MV-4-11 (cell line): ENCODE measurements around the gene PRKCA.
A peak's percentile ranks its signal among the peaks of the same experiment; 100 is the strongest.
"Not testable (repeated sequence)": the region's sequence is repeated elsewhere in the genome, so short reads cannot be mapped to it uniquely, and the experiment has no call there.

ENCODE experiments used
- DNase-seq: peaks from one replicate; lab custom pipeline; 2025; lab: John Stamatoyannopoulos, UW

Gene PRKCA

DNA sequence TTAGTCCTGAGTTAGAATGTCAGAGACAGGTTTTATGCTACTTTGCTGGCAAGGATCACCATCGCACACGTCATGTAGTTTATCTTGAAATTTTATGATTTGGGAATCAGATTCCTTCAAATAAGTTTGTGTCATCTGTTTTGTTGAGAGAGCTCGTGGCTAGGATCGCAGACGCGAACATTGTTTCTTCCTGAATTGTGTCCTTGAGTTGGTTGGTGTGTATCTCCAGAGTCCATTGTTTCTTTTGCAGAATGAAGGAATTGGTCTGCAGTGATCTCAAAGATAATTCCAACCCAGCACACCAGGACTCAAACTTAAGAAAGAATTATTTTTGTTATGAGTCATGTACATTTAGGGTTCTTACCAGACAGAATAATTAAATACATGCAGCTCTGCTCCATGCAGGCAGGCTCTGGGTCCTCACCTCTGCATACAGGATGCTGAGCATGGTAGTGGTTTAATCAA is 51.6 kb downstream of the PRKCA start:
- DNase-seq, result no peak

DNA sequence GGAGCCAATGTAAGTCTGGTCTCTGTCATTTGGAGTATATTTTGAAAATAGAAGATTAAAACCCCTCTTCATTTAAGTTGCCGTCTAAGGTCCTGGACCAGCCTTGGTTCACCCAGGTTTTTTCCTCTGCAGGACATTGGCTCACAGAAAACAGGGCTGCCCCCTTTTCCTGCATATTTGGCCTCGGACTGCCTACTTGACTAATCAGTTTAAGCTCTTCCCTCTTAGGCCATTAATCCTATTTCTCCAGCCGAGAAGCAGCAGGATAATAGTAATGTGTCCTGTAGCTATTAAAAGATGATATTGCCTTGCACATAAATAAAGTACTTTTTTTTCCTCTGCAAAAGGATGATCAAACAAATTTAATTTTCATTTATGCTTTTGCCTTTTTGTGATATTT is 52.1 kb downstream of the PRKCA start:
- no peak for DNase-seq

DNA sequence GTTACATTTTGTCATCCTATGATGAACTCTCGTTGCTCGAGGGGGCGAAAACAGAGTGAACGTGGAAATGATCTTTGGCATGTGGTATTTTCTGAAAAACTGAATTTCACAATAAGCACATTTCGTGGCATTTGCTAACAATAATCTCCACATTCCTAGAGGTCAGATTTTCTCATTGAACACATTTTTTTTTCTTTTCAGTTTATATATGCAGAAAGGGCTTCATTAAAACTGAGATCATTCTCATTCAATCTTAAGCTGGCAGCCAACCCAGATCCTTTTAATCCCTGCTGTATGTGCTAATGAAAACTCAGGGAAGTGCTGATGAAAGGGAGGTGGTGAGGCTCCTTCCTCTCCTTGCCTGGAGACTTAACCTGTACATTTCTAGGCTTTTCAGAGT is 52.6 kb downstream of the PRKCA start:
- no peak for DNase-seq

GRCh38 chr17:66355510-66355909 is 53.1 kb downstream of the PRKCA start:
- no peak for DNase-seq

GRCh38 chr17:66357037-66357436 is 54.6 kb downstream of the PRKCA start:
- DNase-seq, result no peak

- no peak for DNase-seq
Observed at GRCh38 chr17:66359351-66359750, 56.9 kb downstream of the PRKCA start.

GRCh38 chr17:66360961-66361565 is 58.6 kb downstream of the PRKCA start:
- not testable (repeated sequence) for DNase-seq

DNA sequence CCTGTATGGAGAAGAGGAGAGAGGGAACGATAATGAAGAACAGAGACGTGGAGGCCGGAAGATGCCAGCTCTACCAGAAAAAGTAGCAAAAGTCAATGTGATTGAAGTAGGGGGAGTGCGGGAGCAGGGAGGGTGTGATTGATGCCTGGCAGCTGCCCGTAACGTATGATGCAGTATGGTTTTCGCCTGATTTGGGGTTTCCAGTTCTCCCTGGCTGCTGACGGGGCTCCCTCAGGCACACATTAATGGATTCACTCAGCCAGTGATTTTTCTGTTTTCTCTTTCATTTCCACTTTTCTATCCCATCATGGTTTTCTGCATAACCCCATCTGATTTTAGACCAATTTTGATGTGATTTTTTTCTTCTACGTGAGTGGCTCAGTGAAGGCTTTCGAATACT is 62.1 kb downstream of the PRKCA start:
- peak; percentile 21 for DNase-seq

GRCh38 chr17:66364990-66365490 is 62.6 kb downstream of the PRKCA start:
- peak; percentile 57 for DNase-seq

DNA sequence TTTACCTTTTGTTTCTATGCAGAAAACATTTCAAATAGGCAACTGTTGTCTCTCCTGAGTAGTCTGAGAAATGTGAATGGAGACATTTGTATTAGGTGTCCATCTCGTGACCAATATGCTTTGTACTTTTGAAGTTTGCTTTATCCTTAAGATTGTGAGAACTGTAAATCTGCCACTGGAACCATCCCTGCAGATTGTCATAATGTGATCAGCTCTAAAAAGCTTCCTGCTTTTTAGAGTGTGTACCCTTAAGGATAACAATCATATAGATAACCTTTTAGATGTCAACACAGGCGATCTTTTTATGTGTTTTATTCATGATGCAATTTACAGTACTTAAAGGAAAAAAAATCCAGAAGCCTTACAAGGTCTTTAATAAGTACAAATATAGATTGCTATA is 63.5 kb downstream of the PRKCA start:
- no peak for DNase-seq

- DNase-seq, result no peak
Observed at GRCh38 chr17:66367107-66367506, 64.7 kb downstream of the PRKCA start.

DNA sequence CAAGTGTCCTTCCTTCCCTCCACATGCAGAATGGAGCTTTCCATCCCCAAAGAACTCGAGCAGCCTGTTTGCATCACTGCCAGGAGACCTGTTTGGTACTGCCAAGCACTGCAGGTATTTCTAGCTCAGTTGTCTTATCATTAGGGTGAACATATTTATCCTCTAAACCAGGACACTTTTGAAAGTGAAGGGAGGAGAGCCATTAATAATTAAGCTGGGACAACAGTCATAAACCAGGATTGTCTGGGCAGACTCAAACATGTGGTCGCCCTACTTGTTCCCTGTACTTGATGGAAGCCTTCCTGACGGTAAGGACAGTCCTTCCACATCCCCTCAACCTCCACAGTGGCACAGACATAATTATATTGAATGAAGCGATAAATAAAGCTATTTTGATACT is 67.4 kb downstream of the PRKCA start:
- no peak for DNase-seq

DNA sequence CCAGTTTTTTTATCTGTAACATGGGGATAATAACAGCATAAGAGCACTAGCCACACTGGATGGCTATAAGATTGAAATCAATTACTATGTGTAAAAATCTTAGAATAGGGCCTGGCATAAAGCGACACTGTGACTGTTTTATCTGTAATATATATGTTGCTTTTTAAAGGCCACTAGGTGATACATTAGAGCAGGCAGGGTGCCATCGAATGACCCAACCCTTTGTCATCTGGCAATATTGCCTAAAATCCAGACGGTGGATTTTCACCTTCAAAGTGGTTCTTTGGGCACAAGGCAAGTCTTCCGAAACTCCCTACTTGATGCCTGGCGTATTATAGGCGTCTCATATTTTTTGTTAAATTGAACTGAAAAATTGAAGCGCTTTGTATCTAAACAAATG is 69.1 kb downstream of the PRKCA start:
- DNase-seq, result no peak

GRCh38 chr17:66372182-66372581 is 69.8 kb downstream of the PRKCA start:
- no peak for DNase-seq

DNA sequence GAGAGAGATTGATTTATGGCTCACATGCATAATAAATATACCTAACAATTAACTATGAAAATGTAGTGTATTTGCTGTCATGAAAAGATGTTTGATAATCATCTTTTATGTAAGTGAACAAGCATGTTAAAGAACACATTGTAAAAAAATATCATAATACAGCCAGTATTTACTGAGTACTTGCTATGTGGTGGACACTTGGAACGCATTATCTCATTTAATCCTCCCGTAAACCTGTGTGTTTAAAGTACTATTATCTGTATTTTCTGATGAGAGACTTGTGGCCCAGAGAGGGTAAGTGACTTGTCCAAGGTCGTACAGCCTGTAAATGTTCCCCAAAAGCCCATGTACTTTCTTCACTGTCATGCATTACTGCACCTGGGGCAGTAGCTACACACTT is 70.7 kb downstream of the PRKCA start:
- DNase-seq, result no peak

DNA sequence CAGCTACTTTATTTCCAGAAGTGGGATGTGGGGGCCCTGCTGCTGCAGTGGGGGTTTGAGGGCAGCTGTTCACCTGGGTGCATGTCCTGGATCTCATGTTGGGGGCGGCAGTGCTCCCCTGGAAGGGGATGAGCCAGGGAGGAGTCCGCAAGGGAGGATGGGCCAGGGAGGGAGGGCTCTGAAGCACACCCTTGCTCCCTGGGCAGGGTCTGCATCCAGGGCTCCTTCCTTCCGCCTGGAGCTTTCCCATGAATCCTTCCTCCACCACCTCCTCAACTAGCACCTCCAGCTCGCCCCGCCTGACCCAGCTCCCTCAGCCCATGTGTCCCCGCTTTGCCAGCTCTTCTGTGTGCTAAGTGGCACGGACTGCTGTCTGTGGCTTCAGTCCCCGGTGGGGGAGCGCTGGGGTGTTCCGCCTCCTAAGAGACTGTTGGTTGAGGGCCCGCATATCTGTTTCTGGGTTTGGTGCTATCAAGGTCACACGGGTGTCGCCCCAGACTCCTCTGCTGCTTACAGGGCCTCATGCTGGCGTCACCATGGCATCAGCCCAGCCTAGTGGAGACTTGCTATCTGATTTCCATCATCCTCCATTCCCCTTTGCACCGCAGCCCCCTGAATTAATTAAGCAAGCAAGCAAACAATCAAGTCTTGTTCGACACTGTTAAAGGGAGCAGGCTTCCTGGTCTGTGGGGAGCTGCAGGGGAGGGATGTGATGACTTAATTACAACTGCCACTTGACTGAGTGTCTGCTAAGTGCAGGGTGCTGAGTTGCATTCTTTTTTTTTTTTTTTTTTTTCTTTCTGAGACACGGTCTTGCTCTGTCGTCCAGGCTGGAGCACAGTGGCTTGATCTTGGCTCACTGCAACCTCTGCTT is 71.8 kb downstream of the PRKCA start:
- DNase-seq, result peak; percentile 45

DNA sequence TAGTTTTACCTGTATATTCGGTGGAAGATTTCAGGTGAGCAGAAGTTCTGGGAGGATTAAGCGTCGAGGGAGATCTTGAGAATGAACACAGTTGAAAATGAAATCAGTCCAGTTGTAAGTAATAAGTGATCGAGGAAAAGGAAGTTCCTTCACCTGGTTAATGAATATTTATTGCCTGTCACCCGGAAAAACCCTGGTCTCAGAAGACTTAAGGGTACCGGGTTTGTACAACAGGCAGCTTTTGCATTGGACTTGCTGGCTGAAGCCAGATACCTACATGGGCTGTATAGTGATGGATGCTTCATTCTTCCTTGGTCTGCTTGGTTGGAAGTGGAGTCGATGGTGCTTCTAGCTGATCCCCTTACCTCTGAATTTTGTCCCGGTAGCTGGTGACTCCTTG is 72.7 kb downstream of the PRKCA start:
- DNase-seq, result no peak

GRCh38 chr17:66378296-66378695 is 75.9 kb downstream of the PRKCA start:
- no peak for DNase-seq

DNA sequence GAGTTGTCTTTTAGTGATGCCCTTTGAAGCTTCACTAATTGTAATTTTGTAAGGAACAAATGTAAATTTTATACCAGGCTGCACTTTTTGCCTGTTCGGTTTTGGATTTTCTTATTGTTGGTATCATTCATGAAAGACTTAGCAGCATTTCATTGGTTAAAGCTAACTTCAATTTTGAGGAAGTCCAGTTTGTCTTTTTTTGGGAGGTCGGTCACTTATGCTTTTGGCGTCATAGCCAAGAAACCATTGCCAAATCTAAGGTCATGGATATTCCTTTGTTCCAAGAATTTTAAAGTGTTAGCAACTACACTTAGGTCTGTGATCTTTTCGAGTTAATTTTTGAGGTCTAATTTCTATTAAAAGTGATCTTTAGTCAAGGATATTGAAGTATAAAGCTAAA is 77.1 kb downstream of the PRKCA start:
- peak; percentile 11 for DNase-seq

GRCh38 chr17:66379996-66380395 is 77.6 kb downstream of the PRKCA start:
- DNase-seq, result no peak

DNA sequence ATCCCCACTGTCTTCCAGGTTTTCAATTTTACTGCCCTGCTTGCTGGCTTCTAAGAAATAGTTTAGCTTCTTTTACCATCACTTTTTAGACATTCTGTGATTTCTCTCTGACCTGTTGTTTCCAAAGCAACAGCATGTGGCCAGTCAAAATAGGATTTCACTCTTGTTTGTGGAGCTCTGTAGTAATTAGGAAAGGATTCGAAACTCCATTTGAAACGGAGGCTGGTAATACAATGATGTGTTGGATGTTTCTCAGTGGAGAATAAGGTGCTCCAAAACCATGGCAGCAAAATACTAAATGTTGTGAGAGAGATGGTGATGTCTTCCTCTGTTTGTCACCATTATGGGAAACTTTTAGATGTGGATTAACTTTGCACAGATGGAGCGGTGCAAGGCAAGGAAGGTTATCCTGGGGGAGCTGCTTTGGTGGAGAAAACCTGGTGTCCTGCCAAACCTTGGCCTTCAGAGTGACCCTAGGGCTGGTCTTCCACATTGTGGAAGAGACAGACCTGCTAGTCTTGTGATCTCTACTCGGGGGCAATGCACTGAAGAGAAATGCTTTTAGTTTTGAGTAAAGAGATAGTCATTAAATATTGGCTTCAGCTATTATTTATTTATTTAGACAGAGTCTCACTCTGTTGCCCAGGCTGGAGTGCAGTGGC is 79.4 kb downstream of the PRKCA start:
- DNase-seq, result no peak

DNA sequence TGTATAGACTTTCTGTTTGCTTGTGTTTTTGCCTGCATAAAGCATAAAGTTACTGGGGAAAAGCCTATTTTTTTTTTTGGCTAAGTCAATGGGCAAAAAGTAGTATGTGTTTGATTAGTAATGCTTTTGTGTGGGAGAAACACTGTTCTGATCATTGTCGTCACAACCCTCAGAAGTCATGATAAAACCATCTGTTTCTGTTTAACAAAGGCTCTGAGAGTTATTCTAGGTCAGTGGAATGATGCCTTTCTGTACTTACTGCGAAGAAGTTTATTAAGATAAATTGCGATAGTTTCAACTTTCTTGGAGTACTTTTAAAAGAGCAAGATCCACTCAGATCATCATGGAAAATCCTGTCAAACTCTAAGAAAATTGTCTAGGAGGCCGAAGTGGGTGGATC is 80.9 kb downstream of the PRKCA start:
- DNase-seq, result no peak
